ENCODE data around the gene ASB2.

The ASB2 gene

GRCh38 chr14:93905623-93906022 is 70.7 kb downstream of the ASB2 start:
- DNase-seq (ENCODE audit: low read depth): no peak

- no peak for DNase-seq (ENCODE audit: low read depth)
These were observed 72.8 kb downstream of the ASB2 start for GRCh38 chr14:93903342-93904184.

- DNase-seq (ENCODE audit: low read depth): no peak
These were observed 73.6 kb downstream of the ASB2 start for GRCh38 chr14:93902619-93903307.

GRCh38 chr14:93901813-93902212 is 74.6 kb downstream of the ASB2 start:
- no peak for DNase-seq (ENCODE audit: low read depth)

GRCh38 chr14:93898731-93899130 is 77.6 kb downstream of the ASB2 start:
- no peak for DNase-seq (ENCODE audit: low read depth)

- DNase-seq (ENCODE audit: low read depth): no peak
These were observed 78.2 kb downstream of the ASB2 start for GRCh38 chr14:93898081-93898611.

GRCh38 chr14:93897476-93897845 is 78.9 kb downstream of the ASB2 start:
- no peak for DNase-seq (ENCODE audit: low read depth)

GRCh38 chr14:93895023-93895604 is 81.3 kb downstream of the ASB2 start:
- DNase-seq (ENCODE audit: low read depth): no peak

- no peak for DNase-seq (ENCODE audit: low read depth)
These were observed 82.6 kb downstream of the ASB2 start for GRCh38 chr14:93893661-93894261.

- peak; percentile 67 for DNase-seq (ENCODE audit: low read depth)
These were observed 83.3 kb downstream of the ASB2 start for GRCh38 chr14:93892923-93893558.

- no peak for DNase-seq (ENCODE audit: low read depth)
These were observed 83.9 kb downstream of the ASB2 start for GRCh38 chr14:93892505-93892839.

- no peak for DNase-seq (ENCODE audit: low read depth)
These were observed 84.4 kb downstream of the ASB2 start for GRCh38 chr14:93891756-93892504.

- DNase-seq (ENCODE audit: low read depth): no peak
These were observed 86.5 kb downstream of the ASB2 start for GRCh38 chr14:93889739-93890483.

- DNase-seq (ENCODE audit: low read depth): no peak
These were observed 87.4 kb downstream of the ASB2 start for GRCh38 chr14:93888995-93889394.

- no peak for DNase-seq (ENCODE audit: low read depth)
These were observed 91.4 kb downstream of the ASB2 start for GRCh38 chr14:93884950-93885349.

All from activated T-cell treated with anti-CD3 and anti-CD28 coated beads for 1 hour (primary cell).